OCI-LY7 (cell line): ENCODE data around the gene COA8. TPM values are rescaled to one million over a fixed set of nuclear protein-coding genes. Genes with fewer than 3 reads are reported as not detected.

Experiments used
- BruUV-seq: library from RNA; stranded (reverse); fragments of 400-500 nt; replicated peaks from 2 replicates; lab custom pipeline; 2021; lab: Mats Ljungman, UMichigan
- CTCF ChIA-PET: fragments of 300-600 bp; sonication (Branson Sonifier 250); formaldehyde crosslinking; loops from one replicate; lab custom pipeline; 2022; ENCODE audit warnings: antibody characterized with exemption; ENCODE audit not compliant: unreplicated experiment; lab: Charles Lee
- POLR2A ChIA-PET: fragments of 300-600 bp; sonication (Branson Sonifier 250); formaldehyde crosslinking; loops from one replicate; lab custom pipeline; 2022; ENCODE audit warnings: antibody characterized with exemption; lab: Charles Lee
- DNase-seq: peaks from one replicate; pipeline ENCODE4 v3.0.0-alpha.2; 2015; ENCODE audit warnings: low spot score
- H2AFZ ChIP-seq: fragments of 200-600 bp; sonication (generic), shearing (Covaris generic); 2 replicates; pipeline ENCODE4 v1.6.1; 2014; ENCODE audit warnings: mild to moderate bottlenecking, antibody characterized with exemption, low read length, moderate library complexity
- H3K27ac ChIP-seq: fragments of 200-600 bp; sonication (generic); 2 replicates; pipeline ENCODE4 v1.5.1; 2014; ENCODE audit warnings: mixed run types, low read depth, mild to moderate bottlenecking, moderate library complexity, low read length, inconsistent platforms; ENCODE audit not compliant: poor library complexity, severe bottlenecking
- H3K36me3 ChIP-seq: fragments of 200-600 bp; sonication (generic); 2 replicates; pipeline ENCODE4 v1.6.1; 2014; ENCODE audit warnings: mild to moderate bottlenecking, antibody characterized with exemption, low read length, moderate library complexity, mixed read lengths; ENCODE audit not compliant: insufficient read depth
- H3K4me1 ChIP-seq: fragments of 200-600 bp; sonication (generic); 2 replicates; pipeline ENCODE4 v1.5.1; 2014; ENCODE audit warnings: mild to moderate bottlenecking, low read length; ENCODE audit not compliant: insufficient read depth, poor library complexity, severe bottlenecking
- H3K4me2 ChIP-seq: fragments of 200-600 bp; sonication (generic); 2 replicates; pipeline ENCODE4 v1.6.1; 2014; ENCODE audit warnings: mild to moderate bottlenecking, low read length
- H3K4me3 ChIP-seq: fragments of 200-600 bp; sonication (generic); 2 replicates; pipeline ENCODE4 v1.5.1; 2014; ENCODE audit warnings: mild to moderate bottlenecking, low read depth, low read length; ENCODE audit not compliant: poor library complexity, severe bottlenecking
- H3K79me2 ChIP-seq: fragments of 200-600 bp; sonication (generic); 2 replicates; pipeline ENCODE4 v1.6.1; 2016; ENCODE audit warnings: low read depth, mild to moderate bottlenecking, low read length, moderate library complexity, mixed read lengths; ENCODE audit not compliant: insufficient read depth
- H3K9me2 ChIP-seq: fragments of 200-600 bp; sonication (generic); 2 replicates; pipeline ENCODE4 v1.6.1; 2016; ENCODE audit warnings: mild to moderate bottlenecking, low read length, mixed read lengths; ENCODE audit not compliant: insufficient read depth
- H3K9me3 ChIP-seq: fragments of 200-600 bp; sonication (generic); 2 replicates; pipeline ENCODE4 v1.6.1; 2014; ENCODE audit warnings: mild to moderate bottlenecking, mixed run types, low read length, mixed read lengths
- H4K20me1 ChIP-seq: fragments of 200-600 bp; sonication (generic); 2 replicates; pipeline ENCODE4 v1.6.1; 2014; ENCODE audit warnings: mild to moderate bottlenecking, antibody characterized with exemption, low read length, moderate library complexity, mixed read lengths; ENCODE audit not compliant: insufficient read depth
- EZH2phosphoT487 ChIP-seq: fragments of 200-600 bp; sonication (generic); IDR thresholded peaks from 2 replicates; pipeline ENCODE4 v1.6.1; 2018; ENCODE audit warnings: low read depth, borderline replicate concordance, mild to moderate bottlenecking, mixed run types, antibody characterized with exemption, low read length, moderate library complexity, mixed read lengths
- intact Hi-C: fragments of 100-400 bp; cut with micrococcal nuclease; formaldehyde crosslinking; loops from one replicate; pipeline ENCODE4 v1.10.0; 2022; ENCODE audit not compliant: unreplicated experiment
- total RNA-seq, 2 experiments: library from RNA; depleted of rRNA in 1 of 2; stranded (reverse); fragments of >200 nt in 1 of 2; shearing (Covaris generic) in 1 of 2; gene quantifications; 2 replicates each; pipeline ENCODE4 v1.2.3, GENCODE V29; 2014 to 2022
- TF ChIP-seq, protein P1 (sequence below): fragments of 200-600 bp; sonication (generic); conservative IDR thresholded peaks from 2 replicates; pipeline ENCODE4 v1.5.1; 2014; ENCODE audit warnings: mild to moderate bottlenecking, antibody characterized with exemption, low read length, moderate library complexity, mixed read lengths

The COA8 gene
- total RNA-seq, 2 experiments from 2014 or later: 18.7 to 33.0 TPM

DNA sequence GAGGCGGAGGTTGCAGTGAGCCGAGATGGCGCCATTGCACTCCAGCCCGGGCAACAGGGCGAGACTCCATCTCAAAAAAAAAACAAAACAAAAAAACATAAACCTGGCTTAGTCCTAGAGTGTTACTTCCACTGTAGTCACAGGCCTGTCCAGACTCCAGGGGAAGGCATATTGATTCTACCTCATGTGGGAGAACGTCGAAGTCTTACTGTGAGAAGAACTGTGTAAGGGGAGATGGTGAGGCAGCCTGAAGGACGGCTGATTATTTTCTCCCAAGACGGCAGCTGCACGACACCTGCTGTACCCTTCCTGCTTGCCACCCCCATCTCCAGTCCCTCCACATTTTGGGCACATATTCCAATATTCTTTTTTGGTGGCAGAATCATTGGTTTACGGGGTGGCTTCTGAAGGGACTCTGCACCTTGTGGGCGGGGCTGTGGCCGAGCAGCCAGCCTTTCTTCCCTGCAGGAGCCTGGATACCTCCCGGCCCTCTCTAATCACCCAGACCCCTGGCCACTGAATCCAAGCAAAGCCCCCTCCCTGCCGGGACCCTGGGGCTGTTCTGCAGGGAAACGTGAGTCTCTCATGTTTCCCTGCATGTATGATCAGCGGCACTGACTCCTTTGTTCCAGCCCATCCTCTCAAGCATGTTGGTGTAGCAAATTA is 54.0 kb downstream of the COA8 start:
- peaks cover under 1% of the 10 kb centered on the region for H3K4me1 ChIP-seq
- no peak overlapping the region for H3K4me3 ChIP-seq
- H3K9me2 ChIP-seq: no peaks in the 10 kb centered on the region
- H4K20me1 ChIP-seq: no peaks in the 10 kb centered on the region
- TF ChIP-seq, protein P1, sequence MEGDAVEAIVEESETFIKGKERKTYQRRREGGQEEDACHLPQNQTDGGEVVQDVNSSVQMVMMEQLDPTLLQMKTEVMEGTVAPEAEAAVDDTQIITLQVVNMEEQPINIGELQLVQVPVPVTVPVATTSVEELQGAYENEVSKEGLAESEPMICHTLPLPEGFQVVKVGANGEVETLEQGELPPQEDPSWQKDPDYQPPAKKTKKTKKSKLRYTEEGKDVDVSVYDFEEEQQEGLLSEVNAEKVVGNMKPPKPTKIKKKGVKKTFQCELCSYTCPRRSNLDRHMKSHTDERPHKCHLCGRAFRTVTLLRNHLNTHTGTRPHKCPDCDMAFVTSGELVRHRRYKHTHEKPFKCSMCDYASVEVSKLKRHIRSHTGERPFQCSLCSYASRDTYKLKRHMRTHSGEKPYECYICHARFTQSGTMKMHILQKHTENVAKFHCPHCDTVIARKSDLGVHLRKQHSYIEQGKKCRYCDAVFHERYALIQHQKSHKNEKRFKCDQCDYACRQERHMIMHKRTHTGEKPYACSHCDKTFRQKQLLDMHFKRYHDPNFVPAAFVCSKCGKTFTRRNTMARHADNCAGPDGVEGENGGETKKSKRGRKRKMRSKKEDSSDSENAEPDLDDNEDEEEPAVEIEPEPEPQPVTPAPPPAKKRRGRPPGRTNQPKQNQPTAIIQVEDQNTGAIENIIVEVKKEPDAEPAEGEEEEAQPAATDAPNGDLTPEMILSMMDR: no peak
- TF ChIP-seq EZH2phosphoT487: no peak
- H2AFZ ChIP-seq: no peak overlapping the region
- no TSS peak for BruUV-seq
- H3K4me2 ChIP-seq: no peak overlapping the region
- ChIA-PET CTCF (no interaction called here), POLR2A (no interaction called here)
- intact Hi-C loops: no loop called here
- no peaks in the 10 kb centered on the region for H3K9me3 ChIP-seq
- DNase-seq: no peak
- H3K79me2 ChIP-seq: no peaks in the 10 kb centered on the region
- no peak overlapping the region for H3K27ac ChIP-seq
- no peaks in the 10 kb centered on the region for H3K36me3 ChIP-seq

DNA sequence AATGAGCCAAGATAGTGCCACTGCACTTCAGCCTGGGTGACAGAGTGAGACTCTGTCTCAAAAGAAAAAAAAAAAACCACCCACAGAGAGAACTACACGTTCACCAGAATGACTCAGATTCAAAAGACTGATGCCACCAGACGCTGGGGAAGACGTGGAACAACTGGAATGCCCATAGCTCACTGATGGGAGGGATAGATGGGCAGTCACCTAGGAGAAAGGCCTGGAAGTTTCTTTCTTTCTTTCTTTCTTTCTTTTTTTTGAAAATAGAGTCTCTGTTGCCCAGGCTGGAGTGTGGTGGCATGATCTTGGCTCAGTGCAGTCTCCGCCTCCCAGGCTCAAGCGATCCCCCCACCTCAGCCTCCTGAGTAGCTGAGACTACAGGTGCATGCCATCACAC is 56.3 kb downstream of the COA8 start:
- Histone ChIP-seq H3K27ac (no peak overlapping the region), H3K4me3 (no peak overlapping the region), H4K20me1 (no peaks in the 10 kb centered on the region), H3K4me2 (no peak overlapping the region), H2AFZ (no peak overlapping the region), H3K4me1 (peaks cover 17% of the 10 kb centered on the region), H3K9me2 (no peaks in the 10 kb centered on the region), H3K36me3 (no peaks in the 10 kb centered on the region), H3K9me3 (no peaks in the 10 kb centered on the region), H3K79me2 (no peaks in the 10 kb centered on the region)
- no peak for DNase-seq
- ChIA-PET CTCF (no interaction called here), POLR2A (no interaction called here)
- TF ChIP-seq, protein P1: no peak
- no peak for TF ChIP-seq EZH2phosphoT487
- no TSS peak for BruUV-seq
- intact Hi-C loops: no loop called here

DNA sequence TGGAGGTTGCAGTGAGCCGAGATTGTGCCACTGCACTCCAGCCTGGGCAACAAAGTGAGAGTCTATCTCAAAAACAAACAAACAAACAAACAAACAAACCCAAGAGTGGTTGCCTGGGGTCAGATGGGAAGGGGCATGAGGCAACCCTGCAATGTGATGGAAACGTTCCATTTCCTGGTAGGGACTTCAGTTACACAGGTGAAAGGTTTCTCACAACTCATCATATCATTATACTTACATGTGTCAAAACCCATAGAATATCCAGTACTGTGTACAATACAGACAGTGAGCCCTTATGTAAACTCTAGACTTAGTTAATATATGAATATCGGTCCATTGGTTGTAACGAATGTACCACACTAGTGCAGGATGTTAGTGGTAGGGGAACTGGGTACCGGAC is 59.1 kb downstream of the COA8 start:
- Histone ChIP-seq H3K36me3 (no peaks in the 10 kb centered on the region), H3K27ac (no peak overlapping the region), H3K9me2 (no peaks in the 10 kb centered on the region), H3K4me3 (no peak overlapping the region), H2AFZ (no peak overlapping the region), H4K20me1 (no peaks in the 10 kb centered on the region), H3K4me1 (peaks cover 45% of the 10 kb centered on the region), H3K79me2 (no peaks in the 10 kb centered on the region), H3K9me3 (no peaks in the 10 kb centered on the region), H3K4me2 (peak overlapping the region; percentile 0; the same call in 1 of the 2 replicates)
- no peak for TF ChIP-seq EZH2phosphoT487
- TF ChIP-seq, protein P1: no peak
- ChIA-PET CTCF (no interaction called here), POLR2A (interaction anchor here (0.6 kb wide), 1 partner anchor 48 kb away, joined by 7 read pairs; no protein-coding TSS in a partner anchor)
- no TSS peak for BruUV-seq
- DNase-seq: no peak
- intact Hi-C loops: no loop called here
